Measurements from ENCODE around the gene FAM133A.

DNA sequence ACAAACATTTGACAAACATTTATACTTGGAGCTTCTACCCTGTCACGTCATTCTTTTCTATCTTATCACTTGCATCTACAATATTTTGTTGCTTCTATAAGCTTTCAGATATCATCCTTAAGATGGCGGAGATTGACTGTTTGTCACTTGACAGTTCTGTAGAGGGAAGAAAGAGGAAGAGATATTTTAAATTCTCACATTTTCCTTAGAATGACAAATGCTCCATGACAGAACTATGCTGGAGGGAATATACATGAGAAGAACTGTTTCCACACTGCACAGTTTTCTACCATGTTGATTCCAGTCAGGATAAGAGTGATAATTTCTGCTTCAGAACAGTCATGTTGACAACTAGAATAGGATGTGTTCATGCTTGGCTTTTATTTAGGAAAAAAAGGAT lies 29.7 kb downstream of the FAM133A start:
- TF ChIP-seq, protein P1, sequence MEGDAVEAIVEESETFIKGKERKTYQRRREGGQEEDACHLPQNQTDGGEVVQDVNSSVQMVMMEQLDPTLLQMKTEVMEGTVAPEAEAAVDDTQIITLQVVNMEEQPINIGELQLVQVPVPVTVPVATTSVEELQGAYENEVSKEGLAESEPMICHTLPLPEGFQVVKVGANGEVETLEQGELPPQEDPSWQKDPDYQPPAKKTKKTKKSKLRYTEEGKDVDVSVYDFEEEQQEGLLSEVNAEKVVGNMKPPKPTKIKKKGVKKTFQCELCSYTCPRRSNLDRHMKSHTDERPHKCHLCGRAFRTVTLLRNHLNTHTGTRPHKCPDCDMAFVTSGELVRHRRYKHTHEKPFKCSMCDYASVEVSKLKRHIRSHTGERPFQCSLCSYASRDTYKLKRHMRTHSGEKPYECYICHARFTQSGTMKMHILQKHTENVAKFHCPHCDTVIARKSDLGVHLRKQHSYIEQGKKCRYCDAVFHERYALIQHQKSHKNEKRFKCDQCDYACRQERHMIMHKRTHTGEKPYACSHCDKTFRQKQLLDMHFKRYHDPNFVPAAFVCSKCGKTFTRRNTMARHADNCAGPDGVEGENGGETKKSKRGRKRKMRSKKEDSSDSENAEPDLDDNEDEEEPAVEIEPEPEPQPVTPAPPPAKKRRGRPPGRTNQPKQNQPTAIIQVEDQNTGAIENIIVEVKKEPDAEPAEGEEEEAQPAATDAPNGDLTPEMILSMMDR (IDR thresholded peaks at IDR 0.05): no peak
- TF ChIP-seq POLR2A (IDR thresholded peaks at IDR 0.05): no peak
- TF ChIP-seq EP300 (IDR thresholded peaks at IDR 0.05): no peak
